Parathyroid adenoma (tissue), 2 donors: ENCODE data around the gene LRBA.
"Not testable (repeated sequence)": the region's sequence is repeated elsewhere in the genome, so short reads cannot be mapped to it uniquely, and the experiment has no call there.

Experiments
- H2AFZ ChIP-seq: fragments of 300-600 bp; sonication (generic); one replicate; pipeline ENCODE4 v1.7.0; 2017; ENCODE audit warnings: antibody characterized with exemption, mild to moderate bottlenecking
- H3K27ac ChIP-seq: fragments of 300-600 bp; sonication (generic); one replicate; pipeline ENCODE4 v1.7.0; 2017
- H3K27me3 ChIP-seq: fragments of 300-600 bp; sonication (generic); one replicate; pipeline ENCODE4 v1.7.0; 2017; ENCODE audit warnings: low read length; ENCODE audit not compliant: control insufficient read depth, insufficient read depth
- H3K36me3 ChIP-seq: fragments of 300-600 bp; sonication (generic); one replicate; pipeline ENCODE4 v1.7.0; 2017; ENCODE audit warnings: low read length; ENCODE audit not compliant: control insufficient read depth, insufficient read depth
- H3K4me1 ChIP-seq: fragments of 300-600 bp; sonication (generic); one replicate; pipeline ENCODE4 v1.7.0; 2017; ENCODE audit warnings: control low read depth
- H3K4me2 ChIP-seq: fragments of 300-600 bp; sonication (generic); one replicate; pipeline ENCODE4 v1.7.0; 2017; ENCODE audit warnings: low read length
- H3K4me3 ChIP-seq: fragments of 300-600 bp; sonication (generic); one replicate; pipeline ENCODE4 v1.7.0; 2017; ENCODE audit warnings: low read depth, low read length
- H3K79me2 ChIP-seq: fragments of 300-600 bp; sonication (generic); one replicate; pipeline ENCODE4 v1.7.0; 2017; ENCODE audit warnings: control low read depth
- H3K9ac ChIP-seq: fragments of 300-600 bp; sonication (generic); one replicate; pipeline ENCODE4 v1.7.0; 2017; ENCODE audit warnings: mild to moderate bottlenecking
- H3K9me3 ChIP-seq: fragments of 300-600 bp; sonication (generic); one replicate; pipeline ENCODE4 v1.7.0; 2017; ENCODE audit warnings: low read length; ENCODE audit not compliant: control insufficient read depth
- CTCF ChIP-seq: fragments of 300-600 bp; sonication (generic); IDR thresholded peaks from one replicate; pipeline ENCODE4 v1.7.0; 2017; ENCODE audit warnings: antibody characterized with exemption, mild to moderate bottlenecking
- donor health status: primary hyperparathyroidism.

Gene LRBA

DNA sequence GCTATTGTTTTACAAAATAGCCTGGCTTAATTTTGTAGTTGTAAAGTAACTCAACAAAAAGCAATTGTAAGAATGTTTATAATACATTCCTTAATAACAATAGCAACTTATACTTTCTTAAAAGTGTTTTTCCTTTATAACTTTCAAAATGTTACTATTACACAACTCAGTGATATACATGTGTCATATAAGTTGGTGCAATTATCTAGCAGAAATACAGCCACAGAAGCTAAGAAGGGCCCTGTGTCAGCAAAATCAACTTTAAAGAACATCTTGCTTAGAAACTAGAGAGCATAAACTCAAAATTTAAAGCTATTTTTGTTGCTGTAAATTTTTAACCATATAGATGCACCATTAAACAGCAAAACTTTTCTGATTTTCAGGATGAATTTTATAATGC, 474.5 kb downstream of the LRBA start:
- H3K27ac ChIP-seq, result no peak overlapping the region
- H3K9ac ChIP-seq, result no peak overlapping the region
- TF ChIP-seq CTCF, result no peak
- no peaks in the 10 kb centered on the region for H3K9me3 ChIP-seq
- no peak overlapping the region for H3K4me3 ChIP-seq
- H3K36me3 ChIP-seq, result no peaks in the 10 kb centered on the region
- no peak overlapping the region for H2AFZ ChIP-seq
- no peaks in the 10 kb centered on the region for H3K4me1 ChIP-seq
- no peaks in the 10 kb centered on the region for H3K79me2 ChIP-seq
- H3K27me3 ChIP-seq, result no peaks in the 10 kb centered on the region
- H3K4me2 ChIP-seq, result no peak overlapping the region

- not testable (repeated sequence) for H2AFZ ChIP-seq, H3K9me3 ChIP-seq, H3K9ac ChIP-seq, H3K27ac ChIP-seq, H3K4me3 ChIP-seq, H3K4me1 ChIP-seq, H3K79me2 ChIP-seq, H3K4me2 ChIP-seq, H3K36me3 ChIP-seq, H3K27me3 ChIP-seq
Observed at GRCh38 chr4:150537911-150538310, 477.2 kb downstream of the LRBA start.

GRCh38 chr4:150534818-150535217, 480.3 kb downstream of the LRBA start:
- H2AFZ ChIP-seq, result no peak overlapping the region
- H3K9ac ChIP-seq, result no peak overlapping the region
- no peak overlapping the region for H3K4me3 ChIP-seq
- no peaks in the 10 kb centered on the region for H3K79me2 ChIP-seq
- no peak for TF ChIP-seq CTCF
- H3K36me3 ChIP-seq, result no peaks in the 10 kb centered on the region
- H3K9me3 ChIP-seq, result no peaks in the 10 kb centered on the region
- H3K27ac ChIP-seq, result no peak overlapping the region
- H3K4me1 ChIP-seq, result no peaks in the 10 kb centered on the region
- H3K27me3 ChIP-seq, result no peaks in the 10 kb centered on the region
- H3K4me2 ChIP-seq, result no peak overlapping the region

DNA sequence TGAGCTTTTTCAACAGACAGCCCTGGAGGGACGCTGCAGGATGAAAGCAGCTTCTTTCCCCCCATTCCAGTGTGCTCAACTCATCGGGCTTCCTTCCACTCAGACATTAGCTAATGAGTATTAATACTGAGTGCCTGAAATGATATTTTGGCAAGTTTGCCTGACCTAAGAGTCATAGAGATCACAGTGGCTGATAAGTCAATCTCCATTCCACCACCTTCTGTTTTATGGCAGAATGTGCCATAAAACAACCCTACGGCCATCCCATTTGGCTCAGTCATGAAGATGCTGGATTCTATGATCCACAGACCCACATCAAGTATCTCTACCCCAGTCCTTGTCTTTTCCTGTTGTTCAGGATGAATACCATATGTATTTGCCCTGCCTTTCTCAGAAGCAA, 481.4 kb downstream of the LRBA start:
- Histone ChIP-seq H3K4me2 (no peak overlapping the region), H3K4me1 (no peaks in the 10 kb centered on the region), H3K27ac (no peak overlapping the region), H3K36me3 (no peaks in the 10 kb centered on the region), H3K9me3 (no peaks in the 10 kb centered on the region), H3K79me2 (no peaks in the 10 kb centered on the region), H3K27me3 (no peaks in the 10 kb centered on the region), H3K9ac (no peak overlapping the region), H2AFZ (no peak overlapping the region), H3K4me3 (no peak overlapping the region)
- TF ChIP-seq CTCF, result no peak

DNA sequence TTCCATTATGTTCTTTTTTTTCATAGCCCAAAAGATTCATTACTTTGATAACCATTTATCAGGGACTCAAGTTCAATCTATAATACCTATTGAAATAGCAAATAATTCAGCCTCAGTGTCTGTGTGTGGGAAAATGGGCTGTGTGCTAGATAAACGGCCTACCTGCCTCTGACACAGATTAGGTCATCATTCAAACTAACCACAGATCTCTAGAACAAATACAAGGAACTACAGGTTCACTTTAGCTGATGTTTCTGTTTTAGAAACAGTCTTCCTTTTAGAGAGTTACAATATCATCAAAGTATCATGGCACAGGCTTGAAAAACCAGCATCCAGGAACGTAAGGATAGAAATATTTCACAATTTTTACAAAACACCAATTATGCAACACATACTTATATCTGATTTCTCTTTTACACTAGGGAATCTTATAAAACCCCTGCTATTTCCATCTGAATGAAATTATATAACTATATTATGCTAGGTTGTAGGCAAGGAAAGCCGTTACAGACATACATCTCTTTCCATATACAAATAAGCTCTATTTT, 489.7 kb downstream of the LRBA start:
- TF ChIP-seq CTCF, result no peak
- Histone ChIP-seq H2AFZ (no peak overlapping the region), H3K27me3 (no peaks in the 10 kb centered on the region), H3K36me3 (no peaks in the 10 kb centered on the region), H3K9me3 (no peaks in the 10 kb centered on the region), H3K79me2 (no peaks in the 10 kb centered on the region), H3K9ac (no peak overlapping the region), H3K4me2 (no peak overlapping the region), H3K4me1 (no peaks in the 10 kb centered on the region), H3K4me3 (no peak overlapping the region), H3K27ac (no peak overlapping the region)
